GM13977 (cell line): ENCODE measurements around the gene HNRNPH3.

Source experiments
- DNase-seq: peaks from one replicate; pipeline ENCODE4 v3.0.0; 2012; ENCODE audit warnings: low spot score
- in situ Hi-C: fragments of 300-500 bp; cut with MboI; formaldehyde crosslinking; loops from one replicate; pipeline ENCODE4 v1.12.0; 2022; ENCODE audit warnings: low sequenced_read_pairs, low pct_unique_long_range_greater_than_20kb, mixed read lengths, inconsistent platforms; ENCODE audit not compliant: unreplicated experiment
- TF ChIP-seq, protein P1 (sequence below): IDR thresholded peaks from 2 replicates; pipeline ENCODE4 v1.5.1; 2012; ENCODE audit warnings: mild to moderate bottlenecking, control low read depth; ENCODE audit not compliant: insufficient read depth; ENCODE audit errors: extremely low read depth, missing control alignments

Gene HNRNPH3, protein sequence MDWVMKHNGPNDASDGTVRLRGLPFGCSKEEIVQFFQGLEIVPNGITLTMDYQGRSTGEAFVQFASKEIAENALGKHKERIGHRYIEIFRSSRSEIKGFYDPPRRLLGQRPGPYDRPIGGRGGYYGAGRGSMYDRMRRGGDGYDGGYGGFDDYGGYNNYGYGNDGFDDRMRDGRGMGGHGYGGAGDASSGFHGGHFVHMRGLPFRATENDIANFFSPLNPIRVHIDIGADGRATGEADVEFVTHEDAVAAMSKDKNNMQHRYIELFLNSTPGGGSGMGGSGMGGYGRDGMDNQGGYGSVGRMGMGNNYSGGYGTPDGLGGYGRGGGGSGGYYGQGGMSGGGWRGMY

DNA sequence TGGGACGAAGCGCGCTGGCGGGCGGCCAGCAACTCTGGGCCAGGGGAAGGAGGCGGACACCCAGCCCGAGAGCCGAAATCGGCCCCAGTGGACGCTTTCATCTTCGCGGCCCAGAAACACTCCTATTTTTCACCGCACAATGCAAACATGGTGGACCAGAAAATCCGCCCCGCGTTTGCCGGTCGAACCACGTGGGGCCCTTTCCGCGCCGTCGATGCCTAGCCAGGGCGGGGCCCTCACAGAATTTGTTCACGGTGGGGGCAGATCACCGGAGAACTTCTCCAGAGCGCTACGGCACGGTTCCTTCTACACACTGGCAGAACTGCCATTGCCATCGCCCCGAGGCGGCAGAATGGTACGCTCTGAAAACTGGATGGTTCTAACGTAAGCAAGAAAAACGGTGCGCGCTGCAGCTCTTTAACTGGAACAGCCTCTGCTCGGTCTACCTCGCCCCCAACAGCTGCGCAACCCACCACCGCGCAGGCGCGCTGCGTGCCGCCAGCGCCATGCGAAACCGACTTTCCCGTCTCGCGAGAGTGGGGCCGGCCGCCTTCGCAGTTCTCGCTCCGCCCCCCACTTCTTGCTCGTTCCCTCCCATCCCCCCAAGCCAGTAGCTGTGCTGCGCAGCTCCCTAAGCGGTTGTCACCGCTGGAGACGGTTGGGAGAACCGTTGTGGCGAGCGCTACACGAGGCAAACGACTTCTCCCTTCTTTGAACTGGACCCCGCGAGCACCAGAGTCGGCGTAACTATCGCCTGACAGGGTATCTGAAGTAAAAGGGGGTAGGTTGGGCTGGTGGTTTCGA is at the start of gene HNRNPH3:
HNRNPH3 (plus strand) TSS at position 610 of the 804 bp plus-strand sequence. CDS start 5,158 bp downstream, outside the sequence.
- in situ Hi-C loops: no loop called here
- TF ChIP-seq, protein P1, sequence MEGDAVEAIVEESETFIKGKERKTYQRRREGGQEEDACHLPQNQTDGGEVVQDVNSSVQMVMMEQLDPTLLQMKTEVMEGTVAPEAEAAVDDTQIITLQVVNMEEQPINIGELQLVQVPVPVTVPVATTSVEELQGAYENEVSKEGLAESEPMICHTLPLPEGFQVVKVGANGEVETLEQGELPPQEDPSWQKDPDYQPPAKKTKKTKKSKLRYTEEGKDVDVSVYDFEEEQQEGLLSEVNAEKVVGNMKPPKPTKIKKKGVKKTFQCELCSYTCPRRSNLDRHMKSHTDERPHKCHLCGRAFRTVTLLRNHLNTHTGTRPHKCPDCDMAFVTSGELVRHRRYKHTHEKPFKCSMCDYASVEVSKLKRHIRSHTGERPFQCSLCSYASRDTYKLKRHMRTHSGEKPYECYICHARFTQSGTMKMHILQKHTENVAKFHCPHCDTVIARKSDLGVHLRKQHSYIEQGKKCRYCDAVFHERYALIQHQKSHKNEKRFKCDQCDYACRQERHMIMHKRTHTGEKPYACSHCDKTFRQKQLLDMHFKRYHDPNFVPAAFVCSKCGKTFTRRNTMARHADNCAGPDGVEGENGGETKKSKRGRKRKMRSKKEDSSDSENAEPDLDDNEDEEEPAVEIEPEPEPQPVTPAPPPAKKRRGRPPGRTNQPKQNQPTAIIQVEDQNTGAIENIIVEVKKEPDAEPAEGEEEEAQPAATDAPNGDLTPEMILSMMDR: no peak
- peak; percentile 95 for DNase-seq

DNA sequence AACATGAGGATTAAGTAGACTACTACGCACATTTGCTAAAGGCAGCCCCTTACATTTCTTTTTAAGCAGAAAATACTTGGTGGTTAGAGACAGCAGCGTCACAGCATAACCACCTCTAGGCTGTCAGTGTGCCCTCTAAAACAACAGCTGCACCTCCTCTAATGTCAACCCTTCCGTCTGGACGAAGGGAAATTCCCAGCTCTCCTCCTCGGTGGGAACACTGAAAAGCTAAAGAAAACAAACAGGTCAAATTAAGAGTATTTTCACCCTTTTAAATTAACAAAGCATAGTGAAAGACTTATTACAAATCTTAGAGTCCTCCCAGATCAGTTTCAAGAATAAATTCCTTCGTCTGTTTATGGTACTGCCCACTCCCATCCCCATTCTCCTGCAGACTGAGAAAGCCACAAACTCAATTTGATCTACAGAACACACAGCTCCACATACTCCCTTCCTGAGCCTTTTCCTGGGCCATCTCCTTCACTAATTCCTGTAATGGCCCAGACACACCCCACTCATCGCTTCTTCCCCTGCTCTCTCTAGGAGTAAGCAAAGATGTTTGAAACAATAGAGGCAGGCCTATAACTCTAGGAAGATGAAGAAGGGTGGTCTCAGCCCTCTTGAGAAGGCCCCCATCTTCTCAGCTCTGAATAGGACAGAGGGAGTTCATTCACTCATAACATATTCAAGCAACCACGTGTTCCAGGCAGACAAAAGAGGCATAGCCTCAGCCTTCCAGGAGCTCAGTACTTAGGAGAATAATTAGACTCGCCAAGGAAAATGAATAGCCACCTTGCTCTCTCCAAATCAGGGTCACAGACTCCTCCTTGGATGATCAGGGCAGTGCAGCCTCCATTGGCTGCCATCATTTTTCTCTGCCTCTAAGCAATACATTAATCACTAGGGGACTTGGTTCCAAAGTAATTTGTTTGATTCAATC is 47.5 kb upstream of the HNRNPH3 start:
- in situ Hi-C loops: no loop called here
- TF ChIP-seq, protein P1: no peak
- DNase-seq: no peak

DNA sequence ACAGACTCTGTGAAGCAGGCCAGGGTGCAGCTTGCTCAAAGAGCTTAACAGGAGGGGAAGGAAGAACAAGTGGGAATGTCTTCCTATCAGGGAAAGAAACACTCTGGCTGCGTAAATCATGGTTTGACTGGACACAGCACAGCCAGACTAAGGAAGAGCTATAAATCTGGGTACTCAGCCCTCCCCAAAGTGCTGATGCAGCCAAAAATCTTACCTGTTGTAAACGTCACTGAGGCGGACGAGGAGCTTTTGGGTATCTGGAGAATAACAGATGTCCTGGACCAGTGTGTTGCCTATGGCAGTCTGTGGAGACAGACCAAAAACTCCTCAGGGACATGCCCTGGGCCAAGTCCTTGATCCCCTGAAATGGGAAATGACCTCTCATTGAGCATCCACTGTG is 43.1 kb upstream of the HNRNPH3 start:
- in situ Hi-C loops: no loop called here
- no peak for DNase-seq
- TF ChIP-seq, protein P1: no peak

DNA sequence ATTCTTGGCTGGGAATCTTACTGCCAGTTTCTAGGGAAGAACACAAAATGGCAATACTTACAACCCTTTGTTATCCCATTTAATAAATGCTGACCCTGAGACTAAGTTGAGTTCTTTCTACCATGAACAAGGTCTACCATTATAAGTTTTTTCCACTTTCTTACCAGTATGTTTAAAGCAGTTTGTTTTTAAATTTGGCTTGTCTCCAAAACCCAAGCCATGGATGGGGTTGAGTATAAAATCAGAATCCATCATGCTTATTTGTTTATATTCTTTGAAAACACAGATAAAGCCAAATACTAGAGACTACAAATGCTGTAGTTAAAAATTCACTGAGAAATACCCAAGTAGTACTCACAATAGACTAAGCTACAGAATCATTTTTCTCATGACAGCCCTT is 41.1 kb upstream of the HNRNPH3 start:
- no peak for DNase-seq
- in situ Hi-C loops: no loop called here
- TF ChIP-seq, protein P1: no peak

DNA sequence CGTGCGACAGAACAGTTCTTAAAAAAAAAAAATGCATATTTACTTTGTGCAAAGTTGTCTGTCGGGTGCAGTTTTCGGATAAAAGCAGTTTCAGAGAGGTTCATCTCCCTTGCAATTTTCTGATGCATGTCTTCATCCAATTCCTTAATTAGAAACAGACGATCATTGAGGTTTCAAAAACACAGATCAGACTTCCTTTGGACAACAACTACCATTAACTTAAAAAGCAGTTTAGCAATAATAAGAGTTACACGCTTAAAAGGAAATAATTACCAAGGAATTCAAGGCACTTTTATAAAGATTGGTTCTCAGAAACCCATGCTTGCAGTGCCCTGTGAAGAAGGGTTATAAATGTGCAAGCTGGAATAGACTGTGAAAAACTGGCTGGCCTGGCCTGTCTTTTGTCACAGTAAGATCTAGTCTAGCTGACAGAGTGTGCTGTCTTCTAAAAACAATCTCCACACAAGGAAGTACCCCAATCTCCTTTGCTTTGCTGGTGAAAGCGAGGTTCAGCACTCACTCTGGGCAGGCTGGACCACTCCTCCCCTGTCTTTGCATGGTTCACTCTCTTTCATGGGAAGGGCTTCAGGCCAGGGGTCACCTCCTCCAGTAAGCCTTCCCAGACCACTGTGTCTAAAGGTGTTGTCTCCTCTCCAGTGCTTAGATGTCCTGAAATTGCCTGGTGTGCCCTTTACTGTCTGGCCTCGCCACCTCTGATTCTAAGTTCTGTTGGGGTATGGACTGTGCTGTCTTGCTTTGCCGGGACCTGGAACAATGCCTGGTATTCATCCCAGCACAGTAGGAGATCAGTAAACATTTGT is 34.8 kb upstream of the HNRNPH3 start:
- TF ChIP-seq, protein P1: no peak
- DNase-seq: no peak
- in situ Hi-C loops: no loop called here
